DMS53 treated with DMSO at 0.1 percent for 48 hours (cell line): ENCODE measurements around the gene TIPIN.
"Not testable (repeated sequence)": the region's sequence is repeated elsewhere in the genome, so short reads cannot be mapped to it uniquely, and the experiment has no call there.

Experiments used
- DNase-seq: peaks from one replicate; lab custom pipeline; 2025; ENCODE audit not compliant: unreplicated experiment; lab: John Stamatoyannopoulos, UW

TIPIN gene

GRCh38 chr15:66304425-66304824, 52.1 kb downstream of the TIPIN start:
- not testable (repeated sequence) for DNase-seq

- DNase-seq: no peak
These were observed 53.8 kb downstream of the TIPIN start for GRCh38 chr15:66302489-66303278.

DNA sequence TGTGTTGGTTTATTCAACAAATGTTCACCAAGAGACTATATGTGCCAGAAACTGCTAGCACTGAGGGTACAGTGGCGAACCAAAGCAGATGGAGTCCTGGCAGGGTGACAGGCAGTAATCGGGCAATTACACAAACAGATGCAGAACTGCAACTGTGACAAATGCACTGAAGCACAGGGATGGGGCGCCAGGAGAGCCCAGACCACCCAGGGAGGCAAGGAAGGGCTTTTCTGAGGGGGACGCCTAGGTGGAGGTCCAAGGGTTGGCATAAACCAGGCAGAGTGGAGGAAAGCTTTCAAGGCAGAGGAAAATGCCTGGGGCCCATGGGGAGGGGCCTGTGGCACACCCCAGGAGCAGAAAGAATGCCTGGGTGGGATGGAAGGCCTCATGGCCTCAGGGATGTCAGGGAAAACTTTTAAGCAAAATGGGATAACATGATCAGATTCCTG, 57.7 kb downstream of the TIPIN start:
- no peak for DNase-seq

DNA sequence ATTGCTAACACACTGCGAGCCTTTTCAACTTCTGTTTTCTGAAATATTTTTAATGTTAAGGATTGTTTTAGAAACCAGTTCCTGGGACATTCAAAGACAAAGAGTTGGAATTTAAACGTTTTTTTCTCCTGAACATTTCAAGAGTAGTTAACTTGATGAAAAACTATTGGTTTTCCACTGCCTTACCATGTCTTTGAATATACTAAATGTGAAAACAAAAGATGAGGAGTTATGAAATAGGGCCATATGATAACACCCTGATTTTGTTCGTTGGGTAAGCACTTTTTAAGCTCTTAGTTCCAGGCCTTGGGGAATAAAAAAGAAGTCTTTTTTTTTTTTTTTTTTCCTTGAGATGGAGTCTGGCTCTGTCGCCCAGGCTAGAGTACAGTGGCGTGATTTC, 60.3 kb downstream of the TIPIN start:
- no peak for DNase-seq

DNA sequence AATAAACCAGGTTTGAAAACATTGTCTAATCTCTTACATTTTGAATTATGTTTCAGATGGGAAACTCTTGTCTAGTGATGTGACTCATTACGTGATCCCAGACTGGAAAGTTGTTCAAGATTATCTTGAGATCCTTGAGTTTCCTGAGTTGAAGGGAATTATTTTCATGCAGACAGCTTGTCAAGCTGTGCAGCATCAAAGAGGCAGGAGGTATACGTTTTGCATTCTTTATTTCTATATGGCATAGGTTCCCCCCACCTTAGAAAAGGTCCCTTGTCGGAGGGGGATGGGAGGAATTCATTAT, 61.6 kb downstream of the TIPIN start:
- DNase-seq: no peak

DNA sequence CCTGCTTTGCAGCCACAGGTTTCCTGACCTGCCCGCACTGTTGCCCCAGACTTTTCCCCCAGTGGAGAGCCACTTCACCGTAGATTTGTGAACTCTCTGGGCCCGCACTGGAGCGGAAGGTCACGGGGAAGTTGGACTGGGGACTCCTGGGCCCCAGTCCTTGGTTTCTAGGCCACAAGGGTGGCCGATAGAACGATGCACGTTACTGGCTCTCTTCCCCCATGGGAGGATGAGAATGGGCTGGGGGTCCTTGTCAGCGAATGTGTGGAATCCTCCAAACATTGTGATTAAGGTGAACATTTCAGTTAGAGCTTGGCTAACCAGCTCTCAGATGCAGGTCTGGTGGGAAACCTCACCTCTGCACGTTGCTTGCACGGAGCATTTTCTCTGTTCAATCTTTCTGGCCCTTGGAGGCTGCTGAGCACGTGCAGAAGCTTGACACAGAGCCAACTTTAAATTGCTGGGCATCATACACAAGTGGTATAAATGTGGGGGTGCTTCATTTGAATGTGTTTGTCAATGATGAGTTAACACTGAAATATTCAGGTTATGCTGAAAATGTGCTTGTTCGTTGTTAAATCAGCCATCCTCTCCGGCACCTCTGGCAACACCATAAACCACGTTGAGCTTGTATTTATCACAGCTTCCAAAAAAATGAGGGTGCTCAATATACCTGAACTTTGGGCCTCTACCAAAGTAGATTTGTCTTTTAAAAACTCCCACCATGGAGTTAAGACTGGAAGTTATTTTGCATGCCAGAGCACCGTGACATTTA, 62.1 kb downstream of the TIPIN start:
- no peak for DNase-seq

GRCh38 chr15:66293419-66294156, 62.9 kb downstream of the TIPIN start, which contains the start of gene DIS3L:
DIS3L (plus strand) TSS chr15:66293568; CDS start chr15:66293597, 29 bp downstream.
- DNase-seq: peak; percentile 17

- DNase-seq: no peak
These were observed 63.7 kb downstream of the TIPIN start for GRCh38 chr15:66292571-66293418.

DNA sequence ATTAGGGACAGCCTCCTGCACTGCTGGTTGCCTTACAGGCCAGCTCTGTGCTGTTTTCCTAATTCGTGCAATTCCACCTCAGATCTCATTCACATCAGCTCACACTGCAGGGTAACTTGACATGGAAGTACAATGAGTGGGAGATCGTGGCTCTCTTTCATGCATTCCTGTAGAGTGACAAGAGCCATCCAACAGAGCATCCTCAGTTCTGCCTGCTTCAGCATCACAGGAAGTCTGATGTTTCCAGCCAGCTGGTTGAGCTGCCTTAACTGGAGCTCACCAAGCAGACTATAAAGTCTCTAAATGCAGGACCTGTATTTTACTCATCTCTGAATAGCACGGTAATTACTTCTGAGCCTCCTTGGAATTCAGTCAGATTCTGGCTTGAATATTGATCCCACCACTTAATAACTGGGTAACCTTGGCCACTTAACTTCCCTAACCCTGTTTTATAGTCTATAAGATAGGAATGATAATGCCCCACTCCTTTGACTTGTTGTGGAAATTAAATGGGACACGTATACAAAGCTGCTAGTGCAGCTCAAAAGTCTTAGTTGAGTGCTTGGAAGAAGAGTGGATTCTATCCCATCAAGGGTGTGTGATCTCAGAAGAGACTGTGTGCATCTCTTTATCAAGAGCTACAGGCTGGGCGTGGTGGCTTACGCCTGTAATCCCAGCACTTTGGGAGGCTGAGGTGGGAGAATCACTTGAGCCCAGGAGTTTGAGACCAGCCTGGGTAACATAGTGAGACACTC, 64.5 kb downstream of the TIPIN start:
- no peak for DNase-seq

- no peak for DNase-seq
These were observed 66.0 kb downstream of the TIPIN start for GRCh38 chr15:66290518-66290917.

GRCh38 chr15:66290007-66290406, 66.5 kb downstream of the TIPIN start:
- no peak for DNase-seq

DNA sequence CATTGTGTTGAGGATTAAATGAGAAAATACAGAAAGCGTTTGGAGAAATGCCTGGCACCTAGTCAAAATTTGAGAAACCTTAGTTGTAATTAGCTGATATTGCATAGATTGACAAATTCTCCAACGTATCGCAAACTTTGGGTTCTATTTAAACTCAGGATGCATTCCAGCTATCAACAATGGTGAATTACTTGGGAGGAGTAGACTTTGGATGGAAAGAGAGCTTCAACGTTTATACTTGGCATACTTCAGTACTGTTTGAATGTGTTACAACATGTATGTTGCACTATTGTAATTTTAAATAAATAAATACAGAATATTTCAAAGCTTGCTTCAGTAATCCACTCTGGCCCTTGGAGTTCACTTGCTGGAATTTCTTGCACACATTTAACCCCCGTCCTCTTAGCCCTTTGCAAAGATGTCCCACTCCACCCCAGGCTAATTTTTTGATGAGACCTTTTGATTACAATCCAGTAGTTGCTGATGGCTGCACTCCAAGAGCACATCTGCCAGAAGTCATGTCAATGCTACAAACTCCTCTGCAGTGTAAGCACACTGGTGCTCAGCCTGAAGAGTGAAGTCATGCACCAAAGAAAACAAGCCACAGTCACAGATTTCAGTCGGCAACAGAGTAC, 67.8 kb downstream of the TIPIN start:
- no peak for DNase-seq

GRCh38 chr15:66288093-66288492, 68.4 kb downstream of the TIPIN start:
- DNase-seq: no peak

- peak; percentile 17 for DNase-seq
These were observed 68.9 kb downstream of the TIPIN start for GRCh38 chr15:66287461-66288057.
